Endothelial cell of umbilical vein (primary cell): ENCODE measurements around the gene ZNF598. TPM values are rescaled to one million over a fixed set of nuclear protein-coding genes. Genes with fewer than 3 reads are reported as not detected.

ENCODE experiments used
- BruUV-seq: library from RNA; stranded (reverse); fragments of 400-500 nt; replicated peaks from 2 replicates; lab custom pipeline; 2021; lab: Mats Ljungman, UMichigan
- CTCF ChIA-PET: fragments of 300-600, 350-600 bp; sonication (Branson Sonifier 250); formaldehyde crosslinking; loops from one replicate; lab custom pipeline; 2021; ENCODE audit warnings: antibody characterized with exemption, inconsistent platforms; lab: Charles Lee
- POLR2A ChIA-PET: fragments of 300-600, 350-600 bp; sonication (Branson Sonifier 250); formaldehyde crosslinking; loops from one replicate; lab custom pipeline; 2021; ENCODE audit warnings: antibody characterized with exemption, inconsistent platforms; lab: Charles Lee
- DNase-seq: peaks from one replicate; pipeline ENCODE4 v3.0.0-alpha.2; 2011; ENCODE audit warnings: low read depth, low spot score
- FAIRE-seq: peaks from 2 replicates; lab custom pipeline; 2011; peaks lifted over from hg19 to GRCh38; lab: Jason Lieb, UNC
- H2AFZ ChIP-seq: 2 replicates; pipeline ENCODE4 v1.6.0; 2012; ENCODE audit warnings: low read depth, low read length, control low read depth, inconsistent platforms
- H3K27ac ChIP-seq: 2 replicates; pipeline ENCODE4 v1.5.1; 2011; ENCODE audit warnings: low read depth, mild to moderate bottlenecking, control low read depth, low read length, moderate library complexity; ENCODE audit not compliant: insufficient read depth
- H3K27me3 ChIP-seq, 2 experiments: 2 replicates each; pipeline versions ENCODE4 v1.6.0 to v1.6.1; 2011; ENCODE audit warnings: low read length in 2 of 2, mixed read lengths in 1 of 2; ENCODE audit not compliant: control insufficient read depth in 2 of 2, insufficient read depth in 2 of 2
- H3K36me3 ChIP-seq, 2 experiments: 2 replicates in 1 of 2; 3 replicates in 1 of 2; pipeline ENCODE4 v1.5.1; 2011; ENCODE audit warnings: low read length in 2 of 2, mild to moderate bottlenecking in 1 of 2, moderate library complexity in 1 of 2; ENCODE audit not compliant: control insufficient read depth in 2 of 2, insufficient read depth in 2 of 2; ENCODE audit errors: extremely low read depth in 1 of 2
- H3K4me1 ChIP-seq: 3 replicates; pipeline ENCODE4 v1.5.1; 2011; ENCODE audit warnings: mild to moderate bottlenecking, low read length; ENCODE audit not compliant: control insufficient read depth, insufficient read depth; ENCODE audit errors: extremely low read depth
- H3K4me2 ChIP-seq: 2 replicates; pipeline ENCODE4 v1.6.1; 2011; ENCODE audit warnings: low read length, control low read depth, mixed read lengths; ENCODE audit not compliant: insufficient read depth
- H3K4me3 ChIP-seq, 3 experiments: fragments of 200-600 bp in 1 of 3; sonication (generic), shearing (Covaris generic) in 1 of 3; replicated peaks in 1 of 3; 2 replicates each; pipeline ENCODE4 v1.5.1; 2011 to 2016; ENCODE audit warnings: control low read depth in 3 of 3, low read length in 3 of 3, mild to moderate bottlenecking in 2 of 3, inconsistent platforms in 1 of 3, low read depth in 1 of 3, moderate library complexity in 1 of 3; ENCODE audit not compliant: insufficient read depth in 1 of 3
- H3K79me2 ChIP-seq: 2 replicates; pipeline ENCODE4 v1.6.0; 2012; ENCODE audit warnings: low read length, inconsistent platforms; ENCODE audit not compliant: control insufficient read depth, insufficient read depth
- H3K9ac ChIP-seq: replicated peaks from 2 replicates; pipeline ENCODE3; 2011; ENCODE audit warnings: low read length, control low read depth; ENCODE audit not compliant: insufficient read depth; ENCODE audit errors: extremely low read depth
- H3K9me1 ChIP-seq: replicated peaks from 3 replicates; pipeline ENCODE4 v1.6.0; 2011; ENCODE audit warnings: mild to moderate bottlenecking, low read length; ENCODE audit not compliant: control insufficient read depth, insufficient read depth; ENCODE audit errors: extremely low read depth
- H3K9me3 ChIP-seq: replicated peaks from 2 replicates; pipeline ENCODE4 v1.5.1; 2012; ENCODE audit warnings: low read length, inconsistent platforms; ENCODE audit not compliant: control insufficient read depth, insufficient read depth
- H4K20me1 ChIP-seq: replicated peaks from 2 replicates; pipeline ENCODE3; 2011; ENCODE audit warnings: mild to moderate bottlenecking, low read length; ENCODE audit not compliant: control insufficient read depth, insufficient read depth; ENCODE audit errors: extremely low read depth
- CTCF ChIP-seq, 2 donors: IDR thresholded peaks; 1 replicate in 1 of 2; 2 replicates in 1 of 2; pipeline ENCODE4 v1.5.1; 2011; ENCODE audit warnings: low read length in 2 of 2, mild to moderate bottlenecking in 2 of 2, moderate library complexity in 2 of 2, control low read depth in 1 of 2, inconsistent platforms in 1 of 2, low read depth in 1 of 2; ENCODE audit not compliant: insufficient read depth in 1 of 2; ENCODE audit errors: extremely low read depth in 1 of 2
- EZH2 ChIP-seq: IDR thresholded peaks from 2 replicates; pipeline ENCODE4 v1.6.1; 2012; ENCODE audit warnings: borderline replicate concordance, low read depth, mild to moderate bottlenecking, moderate library complexity, low read length, inconsistent platforms; ENCODE audit not compliant: severe bottlenecking
- GATA2 ChIP-seq: IDR thresholded peaks from 2 replicates; pipeline ENCODE4 v1.7.0; 2011; ENCODE audit warnings: low read depth, mild to moderate bottlenecking, moderate library complexity, mixed read lengths, low read length; ENCODE audit not compliant: insufficient read length, insufficient read depth
- MAX ChIP-seq: IDR thresholded peaks from 2 replicates; pipeline ENCODE4 v1.6.1; 2011; ENCODE audit not compliant: insufficient read depth, insufficient read length
- MYC ChIP-seq: IDR thresholded peaks from one replicate; pipeline ENCODE4 v1.6.1; 2011; ENCODE audit warnings: mild to moderate bottlenecking, low read depth, low read length
- POLR2A ChIP-seq: IDR thresholded peaks from 2 replicates; pipeline ENCODE4 v1.6.1; 2012; ENCODE audit warnings: low read depth, mild to moderate bottlenecking, control low read depth, low read length
- POLR2AphosphoS5 ChIP-seq: IDR thresholded peaks from 2 replicates; pipeline ENCODE4 v1.6.1; 2012; ENCODE audit warnings: low read depth, mild to moderate bottlenecking, control low read depth, low read length, moderate library complexity; ENCODE audit not compliant: insufficient read depth
- dilution Hi-C: fragments of 300-500 bp; cut with MboI; formaldehyde crosslinking; loops from one replicate; pipeline ENCODE4 v1.15.0; 2019; ENCODE audit warnings: low sequenced_read_pairs; ENCODE audit not compliant: extremely low pct_ligation_motif_present
- intact Hi-C: fragments of 100-400 bp; cut with micrococcal nuclease; formaldehyde crosslinking; loops from one replicate; pipeline ENCODE4 v1.10.0; 2022
- polyA plus RNA-seq, 4 experiments: library from polyadenylated mRNA; depleted of rRNA in 3 of 4; stranded (reverse) in 3 of 4; unstranded in 1 of 4; fragments of >200 nt; gene quantifications; 2 replicates each; pipeline versions ENCODE4 v1.2.1 to v1.2.3, GENCODE V29; 2011 to 2012; ENCODE audit warnings: missing spikeins in 1 of 4
- total RNA-seq: library from RNA; stranded (reverse); gene quantifications from 2 replicates; pipeline ENCODE4 v1.2.3, GENCODE V29; 2021

The ZNF598 gene
- total and polyA plus RNA-seq, 2 donors (not counting 3 experiments of a cell fraction or from before 2014, with no cell fraction given), result 43.3 to 67.0 TPM

- peaks cover 5 to 40% of the 10 kb centered on the region in 2 experiments for H3K36me3 ChIP-seq
- no peak overlapping the region for H3K9ac ChIP-seq
- no peak for TF ChIP-seq CTCF (IDR thresholded peaks at IDR 0.05; ENCODE audit: extremely low read depth in 1 of 2, insufficient read depth in 1 of 2, low read depth in 1 of 2, low read length in 2 of 2)
- no peak for TF ChIP-seq GATA2
- TF ChIP-seq POLR2AphosphoS5, result no peak
- no peak for TF ChIP-seq POLR2A
- no peak for TF ChIP-seq MYC
- no peak for TF ChIP-seq MAX
- TF ChIP-seq EZH2, result no peak
- ChIA-PET CTCF (interaction anchor here (1.4 kb wide), 2 partner anchors 31 to 87 kb away, joined by 3 read pairs; no protein-coding TSS in a partner anchor), POLR2A (interaction anchor here (0.5 kb wide), 1 partner anchor 537 kb away, joined by 5 read pairs; no protein-coding TSS in a partner anchor)
- H3K79me2 ChIP-seq, result peaks cover 8% of the 10 kb centered on the region
- no peak overlapping the region for H3K4me2 ChIP-seq
- H3K9me3 ChIP-seq, result no peaks in the 10 kb centered on the region
- H3K4me3 ChIP-seq, result no peak overlapping the region
- dilution Hi-C loops (no loop called here), intact Hi-C loops (no loop called here)
- H3K9me1 ChIP-seq, result no peaks in the 10 kb centered on the region
- FAIRE-seq, result no peak
- H3K4me1 ChIP-seq, result peaks cover 7% of the 10 kb centered on the region
- no peak for DNase-seq
- H2AFZ ChIP-seq, result no peak overlapping the region
- BruUV-seq, result no TSS peak
- H3K27ac ChIP-seq, result no peak overlapping the region
- no peaks in the 10 kb centered on the region for H3K27me3 ChIP-seq
- H4K20me1 ChIP-seq, result no peaks in the 10 kb centered on the region
Measured at GRCh38 chr16:2053211-2053610, 43.6 kb upstream of the ZNF598 start.
